HEK293 (cell line): Measurements from ENCODE around the gene FAM13B.
"Not testable (repeated sequence)": the region's sequence is repeated elsewhere in the genome, so short reads cannot be mapped to it uniquely, and the experiment has no call there.

Experiments used
- CTCF ChIA-PET: fragments of 350-600 bp; formaldehyde crosslinking; extraction: SDS; loops from one replicate; lab custom pipeline; 2021; ENCODE audit warnings: antibody characterized with exemption; lab: Yijun Ruan, JAX
- POLR2A ChIA-PET: fragments of 300-600 bp; formaldehyde crosslinking; extraction: SDS; loops from one replicate; lab custom pipeline; 2020; ENCODE audit warnings: antibody characterized with exemption, inconsistent platforms; lab: Yijun Ruan, JAX
- H3K27ac ChIP-seq: fragments of 200-500 bp; sonication (Bioruptor generic); 2 replicates; pipeline ENCODE4 v1.5.1; 2014; ENCODE audit warnings: low read depth, low read length, control low read depth, inconsistent platforms; ENCODE audit errors: extremely low read depth
- H3K36me3 ChIP-seq, 2 experiments: fragments of 200-500 bp in 1 of 2; sonication (Bioruptor generic) in 1 of 2; 1 replicate in 1 of 2; 2 replicates in 1 of 2; pipeline ENCODE4 v1.5.1; 2014 to 2017; ENCODE audit warnings: inconsistent platforms in 2 of 2, low read length in 2 of 2; ENCODE audit not compliant: control insufficient read depth in 2 of 2, insufficient read depth in 1 of 2
- H3K4me1 ChIP-seq: fragments of 200-500 bp; sonication (Bioruptor generic); 2 replicates; pipeline ENCODE4 v1.5.1; 2014; ENCODE audit warnings: mild to moderate bottlenecking, low read length, inconsistent platforms; ENCODE audit not compliant: control insufficient read depth, insufficient read depth
- H3K4me3 ChIP-seq: 2 replicates; pipeline ENCODE4 v1.5.1; 2011; ENCODE audit warnings: low read depth, mild to moderate bottlenecking, control low read depth, low read length, moderate library complexity
- H3K9me3 ChIP-seq: fragments of 200-500 bp; sonication (Bioruptor generic); 2 replicates; pipeline ENCODE4 v1.5.1; 2014; ENCODE audit warnings: low read depth, low read length, inconsistent platforms; ENCODE audit not compliant: control insufficient read depth, insufficient read depth
- HIC1 ChIP-seq: fragments of 450-650 bp; formaldehyde crosslinking; IDR thresholded peaks from 2 replicates; pipeline ENCODE4 v1.5.1; 2016; ENCODE audit warnings: missing biosample characterization, missing genetic modification characterization
- PRDM10 ChIP-seq: fragments of 450-650 bp; formaldehyde crosslinking; IDR thresholded peaks from 2 replicates; pipeline ENCODE4 v1.5.1; 2016; ENCODE audit warnings: missing biosample characterization, missing genetic modification characterization
- YY1 ChIP-seq: fragments of 450-650 bp; formaldehyde crosslinking; IDR thresholded peaks from 2 replicates; pipeline ENCODE4 v1.5.1; 2018; ENCODE audit warnings: missing biosample characterization, missing genetic modification characterization
- ZFP3 ChIP-seq: fragments of 450-650 bp; formaldehyde crosslinking; IDR thresholded peaks from 2 replicates; pipeline ENCODE4 v1.5.1; 2016; ENCODE audit warnings: low read depth, missing biosample characterization, missing genetic modification characterization
- ZNF10 ChIP-seq: fragments of 450-650 bp; formaldehyde crosslinking; IDR thresholded peaks from 2 replicates; pipeline ENCODE4 v1.5.1; 2017; ENCODE audit warnings: missing biosample characterization, missing genetic modification characterization
- ZNF121 ChIP-seq: fragments of 450-650 bp; formaldehyde crosslinking; IDR thresholded peaks from 2 replicates; pipeline ENCODE4 v1.5.1; 2016; ENCODE audit warnings: missing biosample characterization, missing genetic modification characterization
- ZNF146 ChIP-seq: fragments of 450-650 bp; formaldehyde crosslinking; IDR thresholded peaks from 2 replicates; pipeline ENCODE4 v1.5.1; 2016; ENCODE audit warnings: missing biosample characterization, missing genetic modification characterization
- ZNF513 ChIP-seq: fragments of 450-650 bp; IDR thresholded peaks from 2 replicates; pipeline ENCODE4 v1.5.1; 2018; ENCODE audit warnings: missing biosample characterization, missing genetic modification characterization
- ZNF707 ChIP-seq: fragments of 450-650 bp; formaldehyde crosslinking; IDR thresholded peaks from 2 replicates; pipeline ENCODE4 v1.5.1; 2016; ENCODE audit warnings: missing biosample characterization, missing genetic modification characterization
- ZNF785 ChIP-seq: fragments of 450-650 bp; formaldehyde crosslinking; IDR thresholded peaks from 2 replicates; pipeline ENCODE4 v1.5.1; 2016; ENCODE audit warnings: missing biosample characterization, missing genetic modification characterization

The FAM13B gene

GRCh38 chr5:138052718-138053117 lies 19.8 kb upstream of the FAM13B start:
- POLR2A ChIA-PET, H3K27ac ChIP-seq, H3K9me3 ChIP-seq, H3K36me3 ChIP-seq, H3K4me3 ChIP-seq, H3K4me1 ChIP-seq: not testable (repeated sequence)
- TF ChIP-seq ZNF121 (tag by site-specific recombination) = peak; percentile 40; the same call in 1 of the 2 replicates
- CTCF ChIA-PET = interaction anchor here (1.5 to 5.4 kb wide), 4 partner anchors 13 to 24 kb away, joined by 7 to 35 read pairs (median 10); no protein-coding TSS in a partner anchor

- no peak overlapping the region for H3K4me3 ChIP-seq
- no peaks in the 10 kb centered on the region for H3K9me3 ChIP-seq
- H3K4me1 ChIP-seq = no peaks in the 10 kb centered on the region
- no peak overlapping the region for H3K27ac ChIP-seq
- no peaks in the 10 kb centered on the region for H3K36me3 ChIP-seq
- TF ChIP-seq ZNF785 (tag by site-specific recombination) (no peak), HIC1 (tag by site-specific recombination) (no peak), ZNF707 (tag by site-specific recombination) (no peak), ZNF513 (no peak), ZFP3 (tag by site-specific recombination) (no peak), YY1 (tag by site-specific recombination) (no peak), ZNF10 (tag by site-specific recombination) (no peak), ZNF146 (tag by site-specific recombination) (no peak)
- CTCF ChIA-PET = interaction anchor here (1.0 to 5.4 kb wide), 2 partner anchors 16 to 17 kb away, joined by 4 to 35 read pairs; no protein-coding TSS in a partner anchor
- POLR2A ChIA-PET = no interaction called here
These were observed 18.8 kb upstream of the FAM13B start for GRCh38 chr5:138051441-138052296.

- POLR2A ChIA-PET, H3K9me3 ChIP-seq, H3K4me3 ChIP-seq, H3K36me3 ChIP-seq, H3K27ac ChIP-seq, H3K4me1 ChIP-seq: not testable (repeated sequence)
- TF ChIP-seq ZNF121 (tag by site-specific recombination) (peak; percentile 51; the same call in 1 of the 2 replicates), PRDM10 (tag by site-specific recombination) (0 out of 2 replicates have a peak, but pooled peaks have one; percentile 29)
- CTCF ChIA-PET = interaction anchor here (0.9 to 1.9 kb wide), 2 partner anchors 9 to 89 kb away, joined by 4 to 11 read pairs; no protein-coding TSS in a partner anchor
These were observed 12.4 kb upstream of the FAM13B start for GRCh38 chr5:138045283-138045682.
